LNCAP (cell line): Measurements from ENCODE around the gene VPS13D.

Source experiments
- CTCF ChIP-seq: fragments of 450-650 bp; IDR thresholded peaks from 2 replicates; pipeline ENCODE4 v1.5.1; 2017; ENCODE audit warnings: mild to moderate bottlenecking

Gene VPS13D

GRCh38 chr1:12537294-12537693, 307.5 kb downstream of the VPS13D start:
- no peak for TF ChIP-seq CTCF

GRCh38 chr1:12537906-12538461, 308.2 kb downstream of the VPS13D start:
- TF ChIP-seq CTCF, result no peak

- no peak for TF ChIP-seq CTCF
These were observed 309.5 kb downstream of the VPS13D start for GRCh38 chr1:12539320-12539704.

GRCh38 chr1:12539705-12540579, 310.1 kb downstream of the VPS13D start:
- no peak for TF ChIP-seq CTCF

- TF ChIP-seq CTCF, result no peak
These were observed 310.9 kb downstream of the VPS13D start for GRCh38 chr1:12540580-12541273.

GRCh38 chr1:12541274-12542137, 311.7 kb downstream of the VPS13D start:
- no peak for TF ChIP-seq CTCF

- no peak for TF ChIP-seq CTCF
These were observed 312.3 kb downstream of the VPS13D start for GRCh38 chr1:12542138-12542465.
